MM.1S (cell line): ENCODE measurements around the gene MAML1.

Experiments
- DNase-seq: peaks from one replicate; pipeline ENCODE4 v3.0.0-alpha.2; 2015
- H2AFZ ChIP-seq: fragments of 300-600 bp; sonication (generic); 2 replicates; pipeline ENCODE4 v1.6.0; 2016; ENCODE audit warnings: antibody characterized with exemption, low read length
- H3F3A ChIP-seq: fragments of 300-600 bp; sonication (generic); 2 replicates; pipeline ENCODE4 v1.6.1; 2016; ENCODE audit warnings: mild to moderate bottlenecking, antibody characterized with exemption, low read length, moderate library complexity, mixed read lengths; ENCODE audit not compliant: insufficient read depth
- H3K27ac ChIP-seq: fragments of 300-600 bp; sonication (generic); 2 replicates; pipeline ENCODE4 v1.5.1; 2016; ENCODE audit warnings: mild to moderate bottlenecking, low read length
- H3K27me3 ChIP-seq: fragments of 300-600 bp; sonication (generic); replicated peaks from 2 replicates; pipeline ENCODE4 v1.6.0; 2016; ENCODE audit warnings: low read length; ENCODE audit not compliant: insufficient read depth
- H3K36me3 ChIP-seq: fragments of 300-600 bp; sonication (generic); replicated peaks from 2 replicates; pipeline ENCODE4 v1.6.1; 2016; ENCODE audit warnings: mild to moderate bottlenecking, low read length, mixed read lengths; ENCODE audit not compliant: insufficient read depth
- H3K4me1 ChIP-seq: fragments of 300-600 bp; sonication (generic); 2 replicates; pipeline ENCODE4 v1.6.1; 2016; ENCODE audit warnings: low read length, mixed read lengths
- H3K4me2 ChIP-seq: fragments of 300-600 bp; sonication (generic); 2 replicates; pipeline ENCODE4 v1.6.0; 2016; ENCODE audit warnings: low read depth, low read length
- H3K4me3 ChIP-seq: fragments of 300-600 bp; sonication (generic); 2 replicates; pipeline ENCODE4 v1.5.1; 2016; ENCODE audit warnings: low read length, mixed read lengths
- H3K79me2 ChIP-seq: fragments of 300-600 bp; sonication (generic); 2 replicates; pipeline ENCODE4 v1.6.1; 2016; ENCODE audit warnings: mixed run types, low read length, mixed read lengths
- H3K9ac ChIP-seq: fragments of 300-600 bp; sonication (generic); 2 replicates; pipeline ENCODE4 v1.6.1; 2016; ENCODE audit warnings: low read length, mixed read lengths
- H3K9me2 ChIP-seq: fragments of 300-600 bp; sonication (generic); replicated peaks from 2 replicates; pipeline ENCODE4 v1.6.1; 2016; ENCODE audit warnings: mild to moderate bottlenecking, low read length, mixed read lengths; ENCODE audit not compliant: insufficient read depth
- H3K9me3 ChIP-seq: fragments of 300-600 bp; sonication (generic); replicated peaks from 2 replicates; pipeline ENCODE4 v1.6.1; 2016; ENCODE audit warnings: mild to moderate bottlenecking, low read length, mixed read lengths; ENCODE audit not compliant: insufficient read depth
- H4K20me1 ChIP-seq: fragments of 300-600 bp; sonication (generic); 2 replicates; pipeline ENCODE4 v1.6.1; 2016; ENCODE audit warnings: mild to moderate bottlenecking, low read length, moderate library complexity, mixed read lengths; ENCODE audit not compliant: insufficient read depth
- CTCF ChIP-seq: fragments of 300-600 bp; sonication (generic); IDR thresholded peaks from 2 replicates; pipeline ENCODE4 v1.5.1; 2016; ENCODE audit warnings: antibody characterized with exemption, low read length, mixed read lengths
- EZH2 ChIP-seq: fragments of 300-600 bp; sonication (generic); optimal IDR thresholded peaks from 2 replicates; pipeline ENCODE3; 2017; ENCODE audit warnings: low read depth, mild to moderate bottlenecking, antibody characterized with exemption, low read length, mixed read lengths
- EZH2phosphoT487 ChIP-seq: fragments of 300-600 bp; sonication (generic); IDR thresholded peaks from 2 replicates; pipeline ENCODE4 v1.6.1; 2018; ENCODE audit warnings: antibody characterized with exemption, low read length

The MAML1 gene

GRCh38 chr5:179802950-179803562 is 70.4 kb downstream of the MAML1 start:
- no peak for TF ChIP-seq CTCF
- no peaks in the 10 kb centered on the region for H3K27me3 ChIP-seq
- no peaks in the 10 kb centered on the region for H3K9me3 ChIP-seq
- peaks cover 11% of the 10 kb centered on the region; the same call in 1 of the 2 replicates for H3K4me1 ChIP-seq
- H3K36me3 ChIP-seq: peaks cover 6% of the 10 kb centered on the region; the same call in 1 of the 2 replicates
- 0 out of 2 replicates have a peak, but pooled peaks cover 8% of the 10 kb centered on the region for H3F3A ChIP-seq
- no peaks in the 10 kb centered on the region for H4K20me1 ChIP-seq
- no peak overlapping the region for H3K4me3 ChIP-seq
- no peak overlapping the region for H3K4me2 ChIP-seq
- H3K27ac ChIP-seq: no peak overlapping the region
- no peak overlapping the region for H2AFZ ChIP-seq
- H3K9ac ChIP-seq: no peak overlapping the region
- peaks cover 60% of the 10 kb centered on the region for H3K79me2 ChIP-seq
- no peak for DNase-seq
- no peaks in the 10 kb centered on the region for H3K9me2 ChIP-seq

GRCh38 chr5:179803651-179804554 is 71.3 kb downstream of the MAML1 start:
- H3K4me1 ChIP-seq: peaks cover 11% of the 10 kb centered on the region; the same call in 1 of the 2 replicates
- peaks cover 63% of the 10 kb centered on the region for H3K79me2 ChIP-seq
- 0 out of 2 replicates have a peak, but pooled peaks cover 4% of the 10 kb centered on the region for H3F3A ChIP-seq
- no peak overlapping the region for H3K9ac ChIP-seq
- no peaks in the 10 kb centered on the region for H3K9me3 ChIP-seq
- H3K27ac ChIP-seq: no peak overlapping the region
- H3K4me3 ChIP-seq: no peak overlapping the region
- H3K36me3 ChIP-seq: 0 out of 2 replicates have a peak, but pooled peaks cover 3% of the 10 kb centered on the region
- H4K20me1 ChIP-seq: no peaks in the 10 kb centered on the region
- no peak for DNase-seq
- TF ChIP-seq CTCF: no peak
- no peak for TF ChIP-seq EZH2
- TF ChIP-seq EZH2phosphoT487: no peak
- no peaks in the 10 kb centered on the region for H3K9me2 ChIP-seq
- H3K4me2 ChIP-seq: no peak overlapping the region; the same call in 1 of the 2 replicates
- H2AFZ ChIP-seq: no peak overlapping the region
- H3K27me3 ChIP-seq: no peaks in the 10 kb centered on the region

GRCh38 chr5:179804555-179804947 is 71.9 kb downstream of the MAML1 start:
- H3K27ac ChIP-seq: no peak overlapping the region

More at GRCh38 chr5:179804555-179804947, 71.9 kb downstream of the MAML1 start:
- H3F3A ChIP-seq: 0 out of 2 replicates have a peak, but pooled peaks cover 4% of the 10 kb centered on the region
- peak overlapping the region; percentile 90 for H3K4me2 ChIP-seq
- no peaks in the 10 kb centered on the region for H3K27me3 ChIP-seq
- TF ChIP-seq CTCF (no peak), EZH2phosphoT487 (no peak), EZH2 (no peak)
- H3K9ac ChIP-seq: peak overlapping the region; percentile 87; the same call in 1 of the 2 replicates
- H3K79me2 ChIP-seq: peaks cover 63% of the 10 kb centered on the region
- no peaks in the 10 kb centered on the region for H3K9me2 ChIP-seq
- no peak for DNase-seq
- H4K20me1 ChIP-seq: no peaks in the 10 kb centered on the region
- 0 out of 2 replicates have a peak, but pooled peaks cover 3% of the 10 kb centered on the region for H3K36me3 ChIP-seq
- peaks cover 11% of the 10 kb centered on the region; the same call in 1 of the 2 replicates for H3K4me1 ChIP-seq
- H2AFZ ChIP-seq: no peak overlapping the region
- no peaks in the 10 kb centered on the region for H3K9me3 ChIP-seq
- peak overlapping the region; percentile 91; the same call in 1 of the 2 replicates for H3K4me3 ChIP-seq
